Dendritic cell treated with granulocyte-macrophage colony-stimulating factor and Interleukin-4, amounts not matched to agents 40 ng/mL and 50 ng/mL, for 4 days (primary cell): ENCODE results near the gene DMD.
"Not testable (repeated sequence)": the region's sequence is repeated elsewhere in the genome, so short reads cannot be mapped to it uniquely, and the experiment has no call there.

Experiments
- H3K27ac Mint-ChIP-seq: one replicate; pipeline ENCODE4 v1.8.0; 2022; ENCODE audit warnings: mild to moderate bottlenecking, mixed read lengths
- H3K27me3 Mint-ChIP-seq: one replicate; pipeline ENCODE4 v1.8.0; 2022; ENCODE audit warnings: mild to moderate bottlenecking, mixed read lengths
- H3K36me3 Mint-ChIP-seq: one replicate; pipeline ENCODE4 v1.8.0; 2022; ENCODE audit warnings: low read depth, mixed read lengths
- H3K4me1 Mint-ChIP-seq: one replicate; pipeline ENCODE4 v1.8.0; 2022; ENCODE audit warnings: low read depth, mixed read lengths
- H3K4me3 Mint-ChIP-seq: one replicate; pipeline ENCODE4 v1.8.0; 2022; ENCODE audit warnings: mild to moderate bottlenecking, moderate library complexity, mixed read lengths
- H3K9me3 Mint-ChIP-seq: one replicate; pipeline ENCODE4 v1.8.0; 2022; ENCODE audit warnings: mixed read lengths
- intact Hi-C: fragments of 100-400 bp; cut with micrococcal nuclease; formaldehyde crosslinking; loops from one replicate; pipeline ENCODE4 v1.15.0; 2022

Gene DMD

DNA sequence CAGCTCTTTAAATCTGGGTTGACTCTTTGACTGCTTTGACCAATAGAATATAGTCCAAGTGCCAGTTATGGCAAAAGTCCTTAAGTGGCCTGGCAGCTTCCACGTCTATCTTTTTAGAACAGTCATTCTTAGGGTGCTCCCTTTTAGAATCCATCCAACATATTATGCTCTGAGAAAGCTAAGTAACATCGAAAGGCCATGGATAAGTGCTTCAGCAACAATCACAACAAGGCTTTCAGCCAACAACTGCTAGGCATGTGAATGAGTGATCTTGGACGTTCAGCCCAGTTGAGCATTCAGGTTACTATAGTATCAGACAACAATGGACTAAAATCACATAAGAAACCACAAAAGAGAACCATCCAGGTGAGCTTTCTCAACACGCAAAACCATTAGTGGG, 818.7 kb downstream of the DMD start:
- Mint-ChIP-seq H3K4me1 (no peaks in the 10 kb centered on the region), H3K36me3 (no peaks in the 10 kb centered on the region)
- intact Hi-C loops = no loop called here

DNA sequence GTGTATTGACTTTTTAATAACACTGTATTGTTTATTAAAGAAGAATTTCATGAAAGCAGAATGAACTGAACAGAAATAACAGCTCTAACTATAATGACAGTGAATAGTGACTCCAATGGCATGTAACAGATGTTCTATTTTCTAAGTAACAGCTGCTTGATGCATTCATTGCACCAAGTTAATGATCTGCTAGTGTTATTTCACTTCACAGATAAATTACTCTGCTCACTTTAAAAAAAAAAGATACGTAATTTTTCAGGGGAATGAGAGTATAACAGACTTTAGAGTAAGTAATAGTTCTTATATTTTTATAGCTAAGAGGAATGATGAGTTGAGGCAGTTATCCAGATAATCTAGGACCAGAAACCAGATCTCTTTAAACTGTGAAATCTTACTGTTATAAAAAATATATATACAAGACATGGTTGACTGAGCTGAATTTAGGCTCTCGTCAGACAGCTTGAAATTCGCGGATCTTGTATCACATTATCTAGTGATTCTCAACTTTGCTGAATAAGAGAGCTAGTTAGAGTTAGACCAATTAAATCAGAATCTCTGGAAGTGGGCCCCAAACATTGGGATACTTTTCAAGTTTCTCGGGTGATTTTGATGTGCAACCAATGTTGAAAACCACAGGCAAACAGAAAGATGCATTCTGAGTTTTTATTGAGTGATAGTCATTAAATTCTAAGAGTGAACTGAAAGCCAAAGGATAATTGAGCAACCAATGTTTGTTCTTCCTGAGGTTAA, 840.7 kb downstream of the DMD start:
- Mint-ChIP-seq H3K36me3 (no peaks in the 10 kb centered on the region), H3K4me3 (no peak overlapping the region), H3K4me1 (no peaks in the 10 kb centered on the region), H3K9me3 (no peaks in the 10 kb centered on the region), H3K27ac (no peak overlapping the region), H3K27me3 (no peaks in the 10 kb centered on the region)
- intact Hi-C loops = no loop called here

More for the DNA sequence above, 818.7 kb downstream of the DMD start:
- Mint-ChIP-seq H3K27me3 (no peaks in the 10 kb centered on the region), H3K9me3 (no peaks in the 10 kb centered on the region), H3K4me3 (no peak overlapping the region), H3K27ac (no peak overlapping the region)

DNA sequence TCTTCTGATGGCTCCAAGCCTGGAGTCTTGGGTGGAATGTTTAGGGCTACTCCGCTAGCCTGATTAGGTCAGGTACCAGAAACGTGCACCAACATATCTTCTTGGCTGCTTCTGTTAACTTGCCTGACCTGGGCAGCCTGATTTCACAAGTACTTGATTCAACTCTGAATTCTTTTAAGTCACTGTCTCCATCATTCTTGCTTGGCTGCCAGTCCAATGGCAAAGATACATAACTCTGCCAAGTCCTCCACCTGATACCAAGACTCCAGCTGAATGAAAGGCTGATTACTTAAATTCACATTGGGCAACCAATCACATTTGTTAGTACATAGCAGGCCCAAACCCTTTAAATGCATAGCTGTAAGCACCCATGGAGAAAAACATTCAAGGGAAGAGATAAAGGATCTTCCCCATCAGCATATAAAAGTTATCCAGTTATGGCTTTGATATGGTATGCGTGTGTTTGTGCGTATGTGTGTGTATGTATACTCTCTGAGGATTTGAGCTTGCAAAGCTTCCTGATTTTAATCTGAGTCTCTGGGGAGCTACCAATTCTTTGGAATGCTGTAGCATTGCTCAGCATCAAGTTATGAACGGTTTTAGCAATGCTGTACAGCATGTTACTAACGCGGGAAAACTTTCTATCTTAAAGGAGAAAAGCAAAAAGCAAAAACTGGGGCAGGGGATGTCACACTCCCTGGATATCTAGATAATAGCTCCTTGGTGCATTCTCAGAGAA, 917.2 kb downstream of the DMD start:
- no peaks in the 10 kb centered on the region for H3K36me3 Mint-ChIP-seq
- no peak overlapping the region for H3K27ac Mint-ChIP-seq
- H3K4me1 Mint-ChIP-seq = no peaks in the 10 kb centered on the region
- H3K27me3 Mint-ChIP-seq = no peaks in the 10 kb centered on the region
- peaks cover 9% of the 10 kb centered on the region for H3K9me3 Mint-ChIP-seq
- intact Hi-C loops = no loop called here
- H3K4me3 Mint-ChIP-seq = no peak overlapping the region

DNA sequence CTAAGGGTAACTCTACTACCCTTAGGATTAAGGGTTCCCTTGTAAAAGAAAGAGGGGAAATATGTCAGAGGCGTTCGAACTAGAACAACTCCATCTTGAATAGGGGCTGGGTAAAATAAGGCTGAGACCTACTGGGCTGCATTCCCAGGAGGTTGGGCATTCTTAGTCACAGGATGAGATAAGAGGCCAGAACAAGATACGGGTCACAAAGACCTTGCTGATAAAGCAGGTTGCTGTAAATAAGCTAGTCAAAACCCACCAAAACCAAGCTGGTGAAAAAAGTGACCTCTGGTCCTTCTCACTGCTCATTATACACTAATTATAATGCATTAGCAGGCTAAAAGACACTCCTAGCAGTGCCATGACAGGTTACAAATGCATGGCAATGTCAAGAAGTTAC, 922.0 kb downstream of the DMD start:
- H3K27me3 Mint-ChIP-seq = no peaks in the 10 kb centered on the region
- H3K4me1 Mint-ChIP-seq = no peaks in the 10 kb centered on the region
- H3K9me3 Mint-ChIP-seq = peaks cover 9% of the 10 kb centered on the region
- no peak overlapping the region for H3K4me3 Mint-ChIP-seq
- H3K27ac Mint-ChIP-seq = no peak overlapping the region
- intact Hi-C loops = no loop called here
- H3K36me3 Mint-ChIP-seq = no peaks in the 10 kb centered on the region

DNA sequence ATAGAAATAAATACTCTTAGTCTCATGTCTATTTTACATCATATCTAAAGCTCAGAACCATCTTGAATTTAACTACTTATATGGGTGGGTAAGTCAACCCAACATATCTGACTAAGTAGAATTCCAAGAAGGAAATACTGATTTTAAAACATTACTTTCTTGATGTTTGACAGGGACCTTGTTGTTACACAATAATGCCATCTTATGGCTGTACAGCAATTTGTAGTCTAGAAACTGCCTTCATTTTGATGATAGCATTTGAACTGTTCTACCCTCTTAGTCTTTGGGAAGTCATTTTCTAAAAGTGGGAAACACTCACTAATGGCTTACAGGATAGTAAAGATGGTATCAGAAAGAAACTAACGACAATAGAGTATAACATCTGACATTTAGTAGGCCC, 929.5 kb downstream of the DMD start:
- no peak overlapping the region for H3K27ac Mint-ChIP-seq
- H3K4me3 Mint-ChIP-seq = no peak overlapping the region
- H3K9me3 Mint-ChIP-seq = no peaks in the 10 kb centered on the region
- intact Hi-C loops = no loop called here
- H3K27me3 Mint-ChIP-seq = no peaks in the 10 kb centered on the region
- H3K36me3 Mint-ChIP-seq = no peaks in the 10 kb centered on the region
- H3K4me1 Mint-ChIP-seq = no peaks in the 10 kb centered on the region

DNA sequence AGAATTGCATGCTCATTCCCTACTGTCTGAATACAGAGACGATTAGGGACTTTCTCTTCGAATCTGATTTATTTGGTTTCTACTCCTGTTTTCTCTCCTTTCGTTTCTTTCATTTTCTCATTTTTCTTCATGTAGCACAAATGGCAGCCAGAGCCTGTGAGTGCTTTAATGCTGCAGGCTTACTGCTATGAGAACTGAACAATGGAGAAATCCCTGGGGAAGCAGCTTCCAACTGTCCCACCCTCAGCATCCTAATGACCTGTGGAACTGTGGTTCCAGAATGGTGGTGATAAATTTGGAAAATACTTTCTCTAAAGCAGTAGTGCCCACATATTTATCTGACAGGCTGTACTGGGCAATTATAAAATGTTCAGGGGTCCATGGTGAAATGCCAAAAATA, 930.4 kb downstream of the DMD start:
- Mint-ChIP-seq H3K27ac (no peak overlapping the region), H3K27me3 (no peaks in the 10 kb centered on the region), H3K9me3 (no peaks in the 10 kb centered on the region), H3K4me3 (no peak overlapping the region), H3K4me1 (no peaks in the 10 kb centered on the region), H3K36me3 (no peaks in the 10 kb centered on the region)
- intact Hi-C loops = no loop called here

DNA sequence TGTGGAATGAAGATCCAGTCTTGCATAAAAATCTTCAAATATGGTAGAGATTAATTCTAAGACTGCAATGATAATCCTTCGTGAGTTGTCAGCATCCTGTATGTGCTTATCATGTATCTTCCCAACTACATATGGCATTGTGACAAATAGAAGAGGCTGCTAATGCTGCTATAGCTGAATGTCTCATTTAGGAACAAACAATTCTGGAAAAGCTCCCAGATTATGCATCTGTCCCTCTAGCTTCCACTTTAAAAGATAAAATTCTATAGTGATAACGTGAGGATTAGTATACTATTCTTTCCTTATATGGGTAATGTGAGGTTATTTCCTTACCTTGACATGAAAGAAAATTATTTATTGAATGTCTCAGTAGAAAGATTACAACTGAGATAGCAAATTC, 930.9 kb downstream of the DMD start:
- Mint-ChIP-seq H3K36me3 (no peaks in the 10 kb centered on the region), H3K9me3 (no peaks in the 10 kb centered on the region), H3K27ac (no peak overlapping the region), H3K27me3 (no peaks in the 10 kb centered on the region), H3K4me3 (no peak overlapping the region), H3K4me1 (no peaks in the 10 kb centered on the region)
- intact Hi-C loops = no loop called here

DNA sequence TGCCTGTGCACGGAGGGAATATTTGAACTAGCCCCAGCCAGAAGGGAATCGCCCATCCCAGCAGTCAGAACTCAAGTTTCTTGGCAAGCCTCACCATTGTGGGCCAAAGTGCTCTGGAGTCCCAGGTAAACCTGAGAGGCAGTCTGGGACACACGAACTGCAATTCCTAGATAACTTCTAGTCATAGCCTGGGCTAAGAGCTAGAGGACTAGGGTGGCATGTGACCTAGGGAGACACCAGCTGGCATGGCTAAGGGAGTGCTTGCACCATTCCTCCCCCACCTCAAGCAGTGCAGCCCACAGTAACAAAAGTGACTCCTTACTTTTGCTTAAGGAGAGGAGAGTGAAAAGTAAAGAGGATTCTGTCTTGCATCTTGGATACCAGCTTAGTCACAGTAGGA, 935.2 kb downstream of the DMD start:
- Mint-ChIP-seq H3K4me3 (no peak overlapping the region), H3K9me3 (no peaks in the 10 kb centered on the region), H3K27ac (no peak overlapping the region), H3K36me3 (no peaks in the 10 kb centered on the region), H3K27me3 (no peaks in the 10 kb centered on the region), H3K4me1 (no peaks in the 10 kb centered on the region)
- intact Hi-C loops = no loop called here

DNA sequence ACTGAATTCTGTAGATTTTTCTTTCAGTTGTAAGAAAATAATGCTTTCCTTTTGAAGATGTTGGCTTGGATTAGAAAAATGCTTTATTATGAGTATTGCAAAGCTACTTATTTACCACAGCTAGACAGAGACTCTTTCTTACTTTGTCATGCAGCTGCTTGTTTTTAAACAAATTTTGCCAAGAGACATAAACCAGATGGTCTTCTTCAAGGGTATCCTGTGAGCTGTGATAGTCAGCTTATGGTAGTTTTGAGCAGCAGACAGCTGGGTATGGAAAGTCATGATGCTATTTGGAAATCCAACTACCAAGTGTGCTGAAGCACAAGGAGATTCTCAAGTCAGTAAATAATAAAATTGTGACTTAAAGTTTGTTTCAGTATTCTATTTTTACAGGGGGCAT, 941.5 kb downstream of the DMD start:
- no peaks in the 10 kb centered on the region for H3K4me1 Mint-ChIP-seq
- H3K9me3 Mint-ChIP-seq = peaks cover 8% of the 10 kb centered on the region
- H3K36me3 Mint-ChIP-seq = no peaks in the 10 kb centered on the region
- no peak overlapping the region for H3K4me3 Mint-ChIP-seq
- H3K27me3 Mint-ChIP-seq = no peaks in the 10 kb centered on the region
- intact Hi-C loops = no loop called here
- H3K27ac Mint-ChIP-seq = no peak overlapping the region

DNA sequence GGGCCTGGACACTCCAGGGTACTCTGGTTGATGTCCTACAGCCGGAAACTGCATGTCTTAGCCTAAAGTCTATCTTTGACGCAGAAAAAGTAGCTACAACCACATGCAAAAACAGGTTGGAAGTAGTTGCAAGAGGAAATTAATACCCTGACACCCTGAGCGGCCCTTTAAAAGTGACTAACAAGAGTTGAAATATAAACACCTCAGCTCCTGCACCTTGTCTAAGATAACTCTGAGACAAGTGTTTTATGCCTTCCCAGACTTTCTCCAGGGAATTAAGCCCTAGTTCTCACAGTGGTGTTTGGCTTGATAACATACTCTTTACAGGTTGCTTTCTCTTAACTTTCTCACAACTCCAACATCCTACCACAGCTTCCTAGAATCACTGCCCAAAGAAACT, 943.1 kb downstream of the DMD start:
- Mint-ChIP-seq H3K4me1 (no peaks in the 10 kb centered on the region), H3K27me3 (no peaks in the 10 kb centered on the region), H3K4me3 (no peak overlapping the region), H3K9me3 (peaks cover 16% of the 10 kb centered on the region), H3K27ac (no peak overlapping the region), H3K36me3 (no peaks in the 10 kb centered on the region)
- intact Hi-C loops = no loop called here

DNA sequence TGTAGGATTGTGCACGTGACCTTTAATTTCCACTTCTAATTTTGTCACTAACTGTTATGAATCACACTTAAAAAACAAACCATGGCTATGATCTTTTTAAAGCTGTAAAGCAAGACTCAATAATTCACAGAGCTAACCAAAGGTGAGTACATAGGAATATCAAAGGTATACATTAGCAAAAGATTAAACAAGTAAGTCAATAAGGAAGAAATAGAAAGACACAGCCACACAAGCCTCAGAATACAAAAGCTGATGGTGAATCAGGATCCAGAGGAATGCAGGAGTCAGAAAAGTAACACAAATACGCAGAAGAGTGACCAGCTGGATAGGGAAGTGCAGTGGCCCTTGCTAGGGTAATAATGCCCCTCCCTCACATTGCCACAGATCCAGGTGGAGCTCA, 943.6 kb downstream of the DMD start:
- no peaks in the 10 kb centered on the region for H3K27me3 Mint-ChIP-seq
- intact Hi-C loops = no loop called here
- H3K27ac Mint-ChIP-seq = no peak overlapping the region
- no peak overlapping the region for H3K4me3 Mint-ChIP-seq
- H3K4me1 Mint-ChIP-seq = no peaks in the 10 kb centered on the region
- H3K36me3 Mint-ChIP-seq = no peaks in the 10 kb centered on the region
- H3K9me3 Mint-ChIP-seq = peaks cover 16% of the 10 kb centered on the region

DNA sequence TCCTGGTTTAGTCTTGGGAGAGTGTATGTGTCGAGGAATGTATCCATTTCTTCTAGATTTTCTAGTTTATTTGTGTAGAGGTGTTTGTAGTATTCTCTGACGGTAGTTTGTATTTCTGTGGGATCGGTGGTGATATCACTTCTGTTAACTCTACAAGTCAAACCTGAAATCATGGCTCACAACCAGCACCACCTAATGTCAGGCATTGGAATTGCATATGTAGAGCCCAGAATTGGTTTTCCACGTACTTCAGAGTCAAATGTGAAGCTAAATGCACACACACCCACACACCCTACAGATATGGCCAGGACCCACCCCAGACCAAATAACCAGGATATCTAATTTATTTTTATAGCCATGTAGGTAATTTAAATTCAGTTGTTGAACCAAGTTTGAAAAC, 964.7 kb downstream of the DMD start:
- intact Hi-C loops, H3K9me3 Mint-ChIP-seq, H3K27ac Mint-ChIP-seq, H3K4me3 Mint-ChIP-seq, H3K27me3 Mint-ChIP-seq, H3K4me1 Mint-ChIP-seq, H3K36me3 Mint-ChIP-seq: not testable (repeated sequence)

DNA sequence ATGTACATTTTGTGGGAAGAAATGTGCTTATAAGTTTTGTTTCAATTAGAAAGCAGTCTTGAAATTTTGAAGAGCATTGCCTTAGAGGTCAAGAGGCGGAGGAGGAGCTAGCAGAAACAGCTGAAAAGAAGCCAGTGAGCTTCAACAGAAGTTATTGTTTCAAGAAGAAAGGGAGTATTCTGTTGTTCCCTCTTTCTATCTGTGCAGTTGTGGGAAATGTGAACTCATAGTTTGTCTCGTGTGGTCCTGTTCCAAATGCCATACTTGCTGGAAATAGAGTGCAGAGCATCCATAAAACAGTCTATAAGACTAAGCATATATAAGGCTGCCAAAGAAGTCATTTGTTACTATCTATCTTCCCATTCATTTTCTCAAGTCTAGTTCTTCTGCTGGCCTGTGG, 1015.7 kb downstream of the DMD start:
- no peaks in the 10 kb centered on the region for H3K36me3 Mint-ChIP-seq
- no peaks in the 10 kb centered on the region for H3K4me1 Mint-ChIP-seq
- intact Hi-C loops = no loop called here
- H3K27ac Mint-ChIP-seq = no peak overlapping the region
- H3K4me3 Mint-ChIP-seq = no peak overlapping the region
- no peaks in the 10 kb centered on the region for H3K27me3 Mint-ChIP-seq
- peaks cover 11% of the 10 kb centered on the region for H3K9me3 Mint-ChIP-seq

DNA sequence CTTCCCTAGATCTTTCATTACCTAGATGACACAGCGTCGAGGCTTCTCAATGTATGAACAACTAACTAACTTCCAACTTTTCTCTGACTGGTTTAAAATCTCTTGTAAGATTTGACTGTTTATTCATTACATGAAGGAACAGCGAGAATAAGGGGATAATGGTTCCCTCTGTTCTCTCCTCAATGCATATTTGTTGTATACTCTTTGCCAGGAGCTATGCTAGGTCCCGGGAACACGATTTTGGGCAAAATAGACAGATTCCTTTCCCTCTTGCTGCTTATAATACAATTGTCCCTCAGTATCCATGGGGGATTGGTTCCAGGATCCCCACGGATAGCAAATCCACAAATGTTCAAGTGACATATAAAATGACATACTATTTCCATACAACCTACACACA, 1020.0 kb downstream of the DMD start:
- H3K27ac Mint-ChIP-seq = no peak overlapping the region
- H3K9me3 Mint-ChIP-seq = peaks cover 11% of the 10 kb centered on the region
- H3K4me1 Mint-ChIP-seq = no peaks in the 10 kb centered on the region
- H3K36me3 Mint-ChIP-seq = no peaks in the 10 kb centered on the region
- H3K4me3 Mint-ChIP-seq = no peak overlapping the region
- H3K27me3 Mint-ChIP-seq = no peaks in the 10 kb centered on the region
- intact Hi-C loops = no loop called here

DNA sequence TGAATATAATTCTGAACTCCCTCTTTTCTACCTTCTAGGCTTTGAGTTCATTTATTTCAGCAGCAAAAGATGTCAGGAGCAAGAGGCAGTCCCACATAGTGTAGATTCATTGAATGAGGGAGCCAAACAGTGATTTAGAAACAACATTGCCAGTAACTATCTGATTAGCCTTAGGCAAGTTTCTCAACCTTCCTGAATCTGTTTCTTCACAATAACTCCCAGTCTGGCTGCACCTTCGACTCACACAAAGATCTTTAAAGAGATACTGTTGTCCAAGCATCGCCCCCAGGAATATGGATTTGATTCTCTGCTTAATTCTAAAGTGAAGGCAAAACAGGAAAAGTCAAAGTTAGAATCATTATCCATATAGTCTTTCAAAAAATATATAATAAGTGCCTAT, 1026.2 kb downstream of the DMD start:
- intact Hi-C loops = no loop called here
- Mint-ChIP-seq H3K9me3 (no peaks in the 10 kb centered on the region), H3K27me3 (no peaks in the 10 kb centered on the region), H3K4me1 (no peaks in the 10 kb centered on the region), H3K4me3 (no peak overlapping the region), H3K36me3 (no peaks in the 10 kb centered on the region), H3K27ac (no peak overlapping the region)
